ENCODE measurements around the gene HLA-DQB2.

HLA-DQB2 gene

DNA sequence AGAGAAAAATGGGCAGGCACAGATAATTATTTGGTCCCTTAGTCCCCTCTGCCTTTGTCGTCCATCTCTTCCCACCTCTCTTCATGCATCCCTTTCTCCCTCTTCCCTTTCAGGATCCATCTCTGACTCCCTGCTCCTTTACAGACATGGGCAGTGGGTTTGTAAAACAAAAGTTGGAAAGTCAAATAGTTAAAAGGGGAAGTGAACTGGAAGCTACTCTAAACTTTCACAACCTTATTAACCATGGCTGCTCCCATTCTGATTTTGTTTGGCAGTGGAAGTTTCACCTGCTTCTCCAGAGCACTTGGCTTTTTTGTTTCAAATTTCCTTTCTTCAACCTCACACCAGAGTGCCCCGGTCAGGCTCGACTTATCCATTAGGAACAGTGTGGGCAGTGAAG lies 21.0 kb downstream of the HLA-DQB2 start:
- no peak for DNase-seq

DNA sequence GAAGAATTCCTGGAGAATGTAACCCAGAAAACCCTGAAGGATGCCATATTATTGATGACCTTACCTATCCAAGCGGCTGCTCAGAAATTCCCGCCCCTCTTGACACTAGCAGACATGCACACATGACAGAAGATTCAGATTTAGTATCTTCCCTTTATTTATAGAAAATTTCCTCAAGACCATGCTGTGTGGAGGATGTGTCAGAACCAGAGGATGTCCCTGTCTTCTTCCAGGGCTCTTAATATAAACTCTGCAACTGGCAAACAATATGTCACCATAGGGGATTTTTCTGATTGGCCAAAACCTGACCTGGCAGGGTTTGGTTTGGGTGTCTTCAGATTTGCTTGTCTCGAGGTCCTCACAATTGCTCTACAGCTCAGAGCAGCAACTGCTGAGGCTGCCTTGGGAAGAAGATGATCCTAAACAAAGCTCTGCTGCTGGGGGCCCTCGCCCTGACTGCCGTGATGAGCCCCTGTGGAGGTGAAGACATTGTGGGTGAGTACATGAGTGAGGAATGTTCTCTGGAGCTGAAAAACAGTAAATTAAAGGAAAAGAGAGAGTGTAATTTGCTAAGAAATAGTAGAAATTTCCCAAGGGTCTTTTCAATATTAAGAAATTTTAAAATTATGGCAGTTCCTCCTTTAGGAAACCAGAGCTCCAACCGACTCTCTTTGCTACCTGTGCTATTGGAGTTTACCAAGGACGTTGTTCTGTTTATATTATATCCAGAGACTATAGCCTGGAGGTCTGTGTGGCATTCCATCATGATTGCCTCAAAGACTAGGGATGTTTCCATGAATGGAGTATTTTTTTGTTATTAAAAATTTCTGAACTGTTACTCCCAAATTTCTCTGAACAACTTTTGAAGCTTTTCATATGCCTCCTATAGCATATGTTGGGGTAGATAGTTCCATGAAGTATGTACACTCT lies 22.0 kb downstream of the HLA-DQB2 start, which contains the start of gene HLA-DQA2:
Gene HLA-DQA2 (plus strand): TSS at position 361 of the 930 bp plus-strand sequence. CDS start 53 bp downstream, at position 414.
- DNase-seq = no peak

DNA sequence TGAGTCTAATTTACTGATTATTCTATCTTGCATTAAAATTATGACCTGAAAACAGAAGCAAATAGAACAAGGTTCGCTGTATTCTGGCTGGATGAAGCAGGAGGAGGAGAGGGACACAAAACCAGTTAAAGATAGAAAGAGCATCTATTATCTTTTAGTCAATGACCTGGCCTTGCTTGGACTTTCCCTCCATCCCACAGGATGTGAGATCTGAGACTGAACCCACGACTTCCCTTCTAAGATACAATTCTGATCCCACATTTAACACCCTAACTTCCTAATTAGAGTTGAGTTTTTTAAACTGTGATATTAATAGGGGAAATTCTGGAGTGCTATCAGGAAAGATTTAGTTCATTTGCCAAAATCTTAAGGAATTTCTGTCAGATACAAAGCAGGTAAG lies 25.2 kb downstream of the HLA-DQB2 start:
- no peak for DNase-seq

DNA sequence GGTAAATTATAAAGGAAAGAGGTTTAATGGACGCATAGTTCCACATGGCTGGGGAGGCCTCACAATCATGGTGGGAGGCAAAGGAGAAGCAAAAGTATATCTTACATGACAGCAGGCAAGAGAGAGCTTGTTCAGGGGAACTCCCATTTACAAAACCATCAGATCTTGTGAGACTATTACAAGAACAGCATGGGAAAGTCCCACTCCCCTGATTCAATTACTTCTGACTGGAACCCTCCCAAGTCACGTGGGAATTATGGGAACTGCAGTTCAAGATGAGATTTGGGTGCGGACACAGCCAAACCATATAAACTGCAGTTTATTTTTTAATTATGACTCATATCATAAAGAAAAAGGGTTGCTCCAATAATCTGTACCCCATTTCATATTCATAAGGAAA lies 44.5 kb downstream of the HLA-DQB2 start:
- no peak for DNase-seq

DNA sequence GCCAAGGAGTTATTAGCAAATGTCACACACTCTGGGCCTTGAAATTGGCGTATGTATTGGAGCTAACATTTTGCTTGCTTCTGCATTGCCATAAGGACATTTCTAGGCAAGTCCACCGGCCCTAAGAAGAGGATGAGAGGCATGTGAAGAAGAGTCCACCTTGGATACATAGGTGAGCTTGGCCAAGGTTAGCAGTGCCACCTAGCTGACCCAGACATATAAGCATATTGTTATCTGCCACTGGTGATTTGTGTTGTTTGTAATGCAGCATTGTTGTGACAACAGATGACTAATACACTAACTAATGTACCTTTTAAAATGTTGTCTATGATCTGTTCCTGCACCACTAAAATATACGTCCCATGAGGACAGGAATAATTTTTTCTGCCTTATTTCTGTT lies 46.9 kb downstream of the HLA-DQB2 start:
- DNase-seq = no peak

DNA sequence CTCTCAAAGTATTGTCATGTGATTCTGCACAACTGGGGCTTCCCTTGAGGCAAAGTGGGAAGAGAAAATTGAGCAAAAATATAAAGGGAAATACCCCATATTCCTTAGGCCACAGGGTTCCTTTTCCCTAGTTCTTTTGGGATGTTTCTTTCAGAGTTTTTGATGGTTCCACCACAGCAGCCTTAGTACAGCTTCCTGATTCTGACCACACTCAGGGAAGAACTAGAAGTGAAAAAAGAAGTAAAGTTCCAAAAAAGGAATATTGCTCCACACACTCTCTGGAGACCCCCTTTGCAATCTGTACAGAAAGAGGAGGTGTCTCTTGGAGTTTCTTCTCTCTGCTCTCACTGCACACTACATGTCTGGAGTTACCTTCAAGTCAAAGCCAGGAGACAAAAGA lies 50.1 kb downstream of the HLA-DQB2 start:
- DNase-seq = no peak

DNA sequence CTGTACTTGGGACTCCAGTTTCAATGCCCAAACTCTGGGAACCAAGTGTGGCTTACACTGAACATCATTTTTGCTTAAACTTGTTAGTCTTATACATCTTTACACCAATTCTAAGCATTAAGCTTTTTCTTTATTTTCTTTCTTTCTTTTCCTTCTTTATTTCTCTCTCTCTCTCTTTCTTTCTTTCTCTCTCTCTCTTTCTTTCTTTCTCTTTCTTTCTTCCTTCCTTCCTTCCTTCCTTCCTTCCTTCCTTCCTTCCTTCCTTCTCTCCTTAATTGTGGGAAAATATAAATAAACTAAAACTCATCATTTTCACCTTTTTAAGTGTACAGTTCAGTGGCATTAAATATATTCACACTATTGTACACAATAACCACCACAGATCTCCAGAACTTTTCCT lies 53.7 kb downstream of the HLA-DQB2 start:
- DNase-seq = no peak

Measured in CD4-positive, alpha-beta T cell treated with Interleukin-12 subunit alpha and Interleukin-12 subunit beta, for 1 hour (primary cell).